HepG2 (cell line): ENCODE data around the gene IGIP. TPM values are rescaled to one million over a fixed set of nuclear protein-coding genes. Genes with fewer than 3 reads are reported as not detected.

Experiments
- ATAC-seq: fragments of 200-7000 bp; cut with Tn5 transposase; 3 replicates; pipeline ENCODE4 v1.9.1; 2020; ENCODE audit warnings: mild to moderate bottlenecking, moderate library complexity
- BruUV-seq: library from RNA; stranded (reverse); fragments of 400-500 nt; replicated peaks from 2 replicates; lab custom pipeline; 2021; lab: Mats Ljungman, UMichigan
- CTCF ChIA-PET: fragments of 300-600 bp; formaldehyde crosslinking; extraction: SDS; loops from one replicate; lab custom pipeline; 2021; ENCODE audit warnings: low total read pairs, inconsistent platforms, low intra/inter-chr PET ratio; lab: Yijun Ruan, JAX
- POLR2A ChIA-PET: fragments of 350-600 bp; sonication (Branson Sonifier 250); formaldehyde crosslinking; loops from one replicate; lab custom pipeline; 2020; ENCODE audit warnings: antibody characterized with exemption, inconsistent platforms; lab: Yijun Ruan, JAX
- DNase-seq: peaks from one replicate; pipeline ENCODE4 v3.0.0-alpha.2; 2015; ENCODE audit warnings: low spot score
- FAIRE-seq: peaks from 3 replicates; lab custom pipeline; 2011; peaks lifted over from hg19 to GRCh38; lab: Jason Lieb, UNC
- H2AFZ ChIP-seq: one replicate; pipeline ENCODE4 v1.6.1; 2011; ENCODE audit warnings: low read length, inconsistent platforms
- H3K27ac ChIP-seq: fragments of 300-600 bp; 3 replicates; pipeline ENCODE4 v1.8.0; 2011; ENCODE audit warnings: mixed run types, mild to moderate bottlenecking, mixed read lengths, low read length, inconsistent platforms; ENCODE audit not compliant: insufficient read depth; ENCODE audit errors: extremely low read length
- H3K27me3 ChIP-seq, 2 experiments: fragments of 200-600 bp in 1 of 2; 2 replicates in 1 of 2; 3 replicates in 1 of 2; pipeline versions ENCODE4 v1.6.0 to v1.8.0; 2011; ENCODE audit warnings: low read length in 2 of 2, mild to moderate bottlenecking in 2 of 2, moderate library complexity in 2 of 2, inconsistent platforms in 1 of 2; ENCODE audit not compliant: insufficient read depth in 2 of 2, control insufficient read depth in 1 of 2
- H3K36me3 ChIP-seq, 2 experiments: fragments of 200-600 bp in 1 of 2; replicated peaks in 1 of 2; 2 replicates in 1 of 2; 3 replicates in 1 of 2; pipeline versions ENCODE4 v1.5.1 to v1.8.0; 2011; ENCODE audit warnings: low read length in 2 of 2, inconsistent platforms in 1 of 2; ENCODE audit not compliant: insufficient read depth in 2 of 2, control insufficient read depth in 1 of 2
- H3K4me1 ChIP-seq: 2 replicates; pipeline ENCODE4 v1.5.1; 2012; ENCODE audit warnings: low read length, inconsistent platforms; ENCODE audit not compliant: insufficient read depth
- H3K4me2 ChIP-seq: 2 replicates; pipeline ENCODE4 v1.6.0; 2011; ENCODE audit warnings: low read depth, low read length, inconsistent platforms
- H3K4me3 ChIP-seq, 3 experiments: fragments of 200-600 bp in 1 of 3; sonication (generic), shearing (Covaris generic) in 1 of 3; replicated peaks in 1 of 3; 2 replicates each; pipeline ENCODE4 v1.5.1; 2011 to 2016; ENCODE audit warnings: low read length in 3 of 3, inconsistent platforms in 2 of 3, low read depth in 2 of 3, mild to moderate bottlenecking in 2 of 3, control low read depth in 1 of 3, mixed read lengths in 1 of 3; ENCODE audit not compliant: insufficient read depth in 1 of 3
- H3K79me2 ChIP-seq: one replicate; pipeline ENCODE4 v1.6.1; 2011; ENCODE audit warnings: low read length, inconsistent platforms; ENCODE audit not compliant: insufficient read depth
- H3K9ac ChIP-seq: 2 replicates; pipeline ENCODE4 v1.6.0; 2011; ENCODE audit warnings: mild to moderate bottlenecking, low read depth, low read length, inconsistent platforms; ENCODE audit not compliant: insufficient read depth
- H3K9me3 ChIP-seq: 2 replicates; pipeline ENCODE4 v1.5.1; 2012; ENCODE audit warnings: mild to moderate bottlenecking, low read length
- H4K20me1 ChIP-seq: 2 replicates; pipeline ENCODE4 v1.6.0; 2011; ENCODE audit warnings: inconsistent platforms, mild to moderate bottlenecking, low read length, moderate library complexity; ENCODE audit not compliant: insufficient read depth
- ARID2 ChIP-seq: sonication (generic); formaldehyde crosslinking; IDR thresholded peaks from 2 replicates; pipeline ENCODE4 v1.8.1; 2022; ENCODE audit warnings: mild to moderate bottlenecking, missing genetic modification reagents, borderline replicate concordance
- DZIP1 ChIP-seq: sonication (generic); formaldehyde crosslinking; IDR thresholded peaks from 2 replicates; pipeline ENCODE4 v1.5.0; 2020; ENCODE audit warnings: mild to moderate bottlenecking, missing genetic modification reagents
- E2F2 ChIP-seq: sonication (generic); formaldehyde crosslinking; IDR thresholded peaks from 2 replicates; pipeline ENCODE4 v1.4.0; 2020; ENCODE audit warnings: missing genetic modification reagents, borderline replicate concordance
- HNRNPUL1 ChIP-seq: fragments of 200-400 bp; formaldehyde crosslinking; IDR thresholded peaks from 2 replicates; pipeline ENCODE4 v1.6.1; 2017; ENCODE audit warnings: low read depth, mild to moderate bottlenecking, low read length, moderate library complexity
- IRX3 ChIP-seq: sonication (generic); formaldehyde crosslinking; IDR thresholded peaks from 2 replicates; pipeline ENCODE4 v1.8.1; 2023; ENCODE audit warnings: mild to moderate bottlenecking, low read depth, missing genetic modification reagents, borderline replicate concordance
- MAF1 ChIP-seq: sonication (generic); formaldehyde crosslinking; IDR thresholded peaks from 2 replicates; pipeline ENCODE4 v1.5.0; 2020; ENCODE audit warnings: missing genetic modification reagents, borderline replicate concordance
- NFKB2 ChIP-seq: sonication (generic); formaldehyde crosslinking; IDR thresholded peaks from 2 replicates; pipeline ENCODE4 v1.4.0; 2020; ENCODE audit warnings: missing genetic modification reagents, borderline replicate concordance
- U2AF1 ChIP-seq: fragments of 200-400 bp; formaldehyde crosslinking; optimal IDR thresholded peaks from 2 replicates; pipeline ENCODE3; 2017; ENCODE audit warnings: mild to moderate bottlenecking, low read depth, low read length
- ZKSCAN8 ChIP-seq: IDR thresholded peaks from 2 replicates; pipeline ENCODE4 v1.6.1; 2016; ENCODE audit warnings: borderline replicate concordance, missing genetic modification reagents, missing compliant biosample characterization
- ZNF121 ChIP-seq: sonication (generic); formaldehyde crosslinking; IDR thresholded peaks from 2 replicates; pipeline ENCODE4 v1.5.0; 2020; ENCODE audit warnings: mild to moderate bottlenecking, missing genetic modification reagents
- ZNF558 ChIP-seq: sonication (generic); formaldehyde crosslinking; IDR thresholded peaks from 2 replicates; pipeline ENCODE4 v1.9.0; 2022; ENCODE audit warnings: mild to moderate bottlenecking, missing genetic modification reagents, borderline replicate concordance
- ZNF577 ChIP-seq: sonication (generic); formaldehyde crosslinking; IDR thresholded peaks from 2 replicates; pipeline ENCODE4 v1.4.0; 2020; ENCODE audit warnings: mild to moderate bottlenecking, low read depth, missing genetic modification reagents, borderline replicate concordance
- ZNF784 ChIP-seq: sonication (generic); formaldehyde crosslinking; IDR thresholded peaks from 2 replicates; pipeline ENCODE4 v1.5.1; 2020; ENCODE audit warnings: missing genetic modification reagents, mild to moderate bottlenecking, borderline replicate concordance
- WGBS: methylation state at CpG from one replicate; pipeline ENCODE4 v1.1.6; 2017; ENCODE audit warnings: low lambda C conversion rate; 5-methylcytosine and 5-hydroxymethylcytosine counted together
- in situ Hi-C: cut with HindIII; loops from 2 replicates; pipeline ENCODE4 v1.10.0; 2017; ENCODE audit warnings: low pct_unique_long_range_greater_than_20kb; ENCODE audit not compliant: extremely low pct_ligation_motif_present
- intact Hi-C: fragments of 100-400 bp; cut with micrococcal nuclease; formaldehyde crosslinking; loops from one replicate; pipeline ENCODE4 v1.10.0; 2022; ENCODE audit not compliant: unreplicated experiment
- polyA plus RNA-seq, 8 experiments: library from polyadenylated mRNA; depleted of rRNA in 3 of 8; stranded (reverse) in 7 of 8; unstranded in 1 of 8; fragments of >200 nt; fragmentation: Illumina TruSeq in 4 of 8; extraction: Trizol in 4 of 8; gene quantifications; 2 replicates each; pipeline versions ENCODE4 v1.2.1 to v1.2.3, GENCODE V29; 2011 to 2016; ENCODE audit warnings: low read depth in 4 of 8, missing spikeins in 1 of 8, mixed read lengths in 1 of 8; ENCODE audit not compliant: insufficient read depth in 1 of 8
- total RNA-seq, 5 experiments: library from RNA; depleted of rRNA; stranded (reverse); fragments of >200 nt; fragmentation: Illumina TruSeq; extraction: Trizol; gene quantifications; 2 replicates each; pipeline ENCODE4 v1.2.3, GENCODE V29; 2016; ENCODE audit warnings: low read depth in 1 of 5
- TF ChIP-seq, protein P1 (sequence below): IDR thresholded peaks from 2 replicates; pipeline ENCODE4 v1.6.1; 2012; ENCODE audit warnings: inconsistent platforms

The IGIP gene
- total and polyA plus RNA-seq, 2 of the 13 experiments (the other 11 are each of a cell fraction or from before 2014, with no cell fraction given), result 1.7 to 2.1 TPM

- FAIRE-seq (no peak), DNase-seq (peak; percentile 52), ATAC-seq (peak; percentile 76)
- CTCF ChIA-PET, result no interaction called here
- in situ Hi-C loops, result loop anchor here (5.0 kb wide), 1 partner anchor 47 kb away; no protein-coding TSS in a partner anchor
- Histone ChIP-seq H2AFZ (peak overlapping the region; percentile 11), H3K9ac (peak overlapping the region; percentile 95), H4K20me1 (no peaks in the 10 kb centered on the region), H3K79me2 (peaks cover 23% of the 10 kb centered on the region), H3K4me3 (peak overlapping the region; percentile 84 to 96 (median 89)), H3K27ac (peak overlapping the region; percentile 89), H3K9me3 (no peaks in the 10 kb centered on the region), H3K4me1 (peaks cover 69% of the 10 kb centered on the region), H3K27me3 (no peaks in the 10 kb centered on the region; a peak in 1 of 5 replicates), H3K4me2 (peak overlapping the region; percentile 98), H3K36me3 (no peaks in the 10 kb centered on the region)
- intact Hi-C loops, result loop anchor here (1.0 to 10.0 kb wide), 4 partner anchors 19 to 539 kb away; partner anchors contain the start of gene ANKHD1
- BruUV-seq, result no TSS peak
- POLR2A ChIA-PET, result interaction anchor here (0.9 to 2.2 kb wide), 6 partner anchors 10 to 171 kb away, joined by 3 to 8 read pairs (median 4); partner anchors contain the start of gene HBEGF
- 1% methylated on average over 14 of the region's 58 CpGs for WGBS
- TF ChIP-seq NFKB2 (CRISPR knock-in tag) (peak; percentile 19; the same call in 1 of the 2 replicates), U2AF1 (no peak), ZNF784 (CRISPR knock-in tag) (no peak), ARID2 (CRISPR knock-in tag) (no peak), ZKSCAN8 (peak; percentile 16; the same call in 1 of the 2 replicates), ZNF577 (no peak), IRX3 (CRISPR knock-in tag) (no peak), ZNF121 (CRISPR knock-in tag) (no peak), E2F2 (CRISPR knock-in tag) (no peak), DZIP1 (CRISPR knock-in tag) (no peak), MAF1 (CRISPR knock-in tag) (peak; percentile 58), HNRNPUL1 (no peak), ZNF558 (CRISPR knock-in tag) (no peak)
- TF ChIP-seq, protein P1, sequence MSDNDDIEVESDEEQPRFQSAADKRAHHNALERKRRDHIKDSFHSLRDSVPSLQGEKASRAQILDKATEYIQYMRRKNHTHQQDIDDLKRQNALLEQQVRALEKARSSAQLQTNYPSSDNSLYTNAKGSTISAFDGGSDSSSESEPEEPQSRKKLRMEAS, result peak; percentile 10
Measured at GRCh38 chr5:140175367-140176030, 49.8 kb downstream of the IGIP start.
